Mesenchymal stem cell (in vitro differentiated cells and primary cell): Measurements from ENCODE around the gene KRTAP10-11.

Experiments
- DNase-seq: peaks from one replicate; pipeline ENCODE4 v3.0.0-alpha.2; 2013
- H2AFZ ChIP-seq: one replicate; pipeline ENCODE4 v1.6.1; 2013; ENCODE audit warnings: low read depth, mild to moderate bottlenecking, control low read depth, inconsistent platforms, low read length, moderate library complexity
- H2AK5ac ChIP-seq: 2 replicates; pipeline ENCODE4 v1.6.1; 2013; ENCODE audit warnings: low read length, moderate library complexity, mild to moderate bottlenecking, inconsistent platforms; ENCODE audit not compliant: severe bottlenecking
- H2BK120ac ChIP-seq: one replicate; pipeline ENCODE4 v1.6.1; 2013; ENCODE audit warnings: low read depth, mild to moderate bottlenecking, inconsistent platforms, low read length, moderate library complexity
- H2BK12ac ChIP-seq, 2 experiments: one replicate each; pipeline ENCODE4 v1.6.1; 2013; ENCODE audit warnings: inconsistent platforms in 2 of 2, low read length in 2 of 2, mild to moderate bottlenecking in 2 of 2, moderate library complexity in 2 of 2, control low read depth in 1 of 2
- H2BK15ac ChIP-seq: one replicate; pipeline ENCODE4 v1.6.1; 2013; ENCODE audit warnings: mild to moderate bottlenecking, low read depth, inconsistent platforms; ENCODE audit not compliant: poor library complexity, severe bottlenecking
- H2BK5ac ChIP-seq: 2 replicates; pipeline ENCODE4 v1.6.1; 2013; ENCODE audit warnings: low read depth, mild to moderate bottlenecking, low read length, control low read depth, inconsistent platforms; ENCODE audit not compliant: poor library complexity, severe bottlenecking
- H3K14ac ChIP-seq, 2 experiments: one replicate each; pipeline ENCODE4 v1.6.1; 2013; ENCODE audit warnings: inconsistent platforms in 2 of 2, low read length in 2 of 2, control low read depth in 1 of 2, mild to moderate bottlenecking in 1 of 2, moderate library complexity in 1 of 2
- H3K18ac ChIP-seq, 2 experiments: one replicate each; pipeline ENCODE4 v1.6.1; 2013; ENCODE audit warnings: inconsistent platforms in 2 of 2, low read length in 2 of 2, control low read depth in 1 of 2, low read depth in 1 of 2, mild to moderate bottlenecking in 1 of 2
- H3K23ac ChIP-seq, 2 experiments: one replicate each; pipeline ENCODE4 v1.6.1; 2013; ENCODE audit warnings: inconsistent platforms in 2 of 2, low read length in 2 of 2, mild to moderate bottlenecking in 2 of 2, moderate library complexity in 2 of 2, control low read depth in 1 of 2
- H3K27ac ChIP-seq: 2 replicates; pipeline ENCODE4 v1.5.1; 2013; ENCODE audit warnings: mild to moderate bottlenecking, moderate library complexity, low read length, control low read depth, inconsistent platforms; ENCODE audit not compliant: poor library complexity, severe bottlenecking
- H3K27me3 ChIP-seq, 2 experiments: 2 replicates each; pipeline versions ENCODE4 v1.6.1 to v1.7.0; 2013; ENCODE audit warnings: low read length in 2 of 2, mild to moderate bottlenecking in 2 of 2, moderate library complexity in 2 of 2, control low read depth in 1 of 2, inconsistent platforms in 1 of 2; ENCODE audit not compliant: control insufficient read depth in 1 of 2, insufficient read depth in 1 of 2
- H3K36me3 ChIP-seq, 2 experiments: 2 replicates each; pipeline versions ENCODE4 v1.6.1 to v1.7.0; 2013; ENCODE audit warnings: low read length in 2 of 2, control low read depth in 1 of 2, inconsistent platforms in 1 of 2, low read depth in 1 of 2, mild to moderate bottlenecking in 1 of 2; ENCODE audit not compliant: insufficient read depth in 2 of 2, control insufficient read depth in 1 of 2
- H3K4ac ChIP-seq, 2 experiments: one replicate each; pipeline ENCODE4 v1.6.1; 2013; ENCODE audit warnings: inconsistent platforms in 2 of 2, low read length in 2 of 2, mild to moderate bottlenecking in 2 of 2, moderate library complexity in 2 of 2, control low read depth in 1 of 2, low read depth in 1 of 2
- H3K4me1 ChIP-seq: 2 replicates; pipeline ENCODE4 v1.6.1; 2013; ENCODE audit warnings: low read depth, low read length, control low read depth; ENCODE audit not compliant: control insufficient read depth, insufficient read depth
- H3K4me2 ChIP-seq: 2 replicates; pipeline ENCODE4 v1.6.1; 2013; ENCODE audit warnings: low read length, mild to moderate bottlenecking, inconsistent platforms; ENCODE audit not compliant: poor library complexity, severe bottlenecking
- H3K4me3 ChIP-seq, 2 experiments: 2 replicates each; pipeline versions ENCODE4 v1.5.1 to v1.7.0; 2013; ENCODE audit warnings: low read length in 2 of 2, mild to moderate bottlenecking in 2 of 2, control low read depth in 1 of 2, low read depth in 1 of 2; ENCODE audit not compliant: insufficient read depth in 1 of 2
- H3K79me1 ChIP-seq: replicated peaks from 2 replicates; pipeline ENCODE4 v1.6.1; 2013; ENCODE audit warnings: mild to moderate bottlenecking, control low read depth, low read length, inconsistent platforms; ENCODE audit not compliant: poor library complexity, severe bottlenecking
- H3K9ac ChIP-seq: 2 replicates; pipeline ENCODE4 v1.7.0; 2013; ENCODE audit warnings: mild to moderate bottlenecking, low read length, moderate library complexity
- H3K9me3 ChIP-seq: 2 replicates; pipeline ENCODE4 v1.7.0; 2013; ENCODE audit warnings: mild to moderate bottlenecking, low read length; ENCODE audit not compliant: control insufficient read depth
- H4K8ac ChIP-seq: one replicate; pipeline ENCODE4 v1.6.1; 2013; ENCODE audit warnings: inconsistent platforms, mild to moderate bottlenecking, low read length, moderate library complexity
- H4K91ac ChIP-seq: one replicate; pipeline ENCODE4 v1.6.1; 2013; ENCODE audit warnings: mild to moderate bottlenecking, low read length, inconsistent platforms
- WGBS: methylation state at CpG from one replicate; pipeline ENCODE4 v1.1.7; 2013; ENCODE audit warnings: mixed read lengths; 5-methylcytosine and 5-hydroxymethylcytosine counted together

KRTAP10-11 gene

GRCh38 chr21:44648557-44649311, 2.5 kb downstream of the KRTAP10-11 start:
- Histone ChIP-seq H3K18ac (no peak overlapping the region), H3K79me1 (no peaks in the 10 kb centered on the region), H3K14ac (no peak overlapping the region), H3K4me1 (no peaks in the 10 kb centered on the region), H2BK15ac (no peak overlapping the region), H3K9me3 (peaks cover 15% of the 10 kb centered on the region), H2AFZ (no peak overlapping the region), H3K4ac (no peak overlapping the region), H4K8ac (no peak overlapping the region), H3K9ac (no peak overlapping the region), H2AK5ac (no peak overlapping the region), H2BK120ac (no peak overlapping the region), H3K23ac (no peak overlapping the region), H3K4me2 (no peak overlapping the region), H2BK5ac (no peak overlapping the region), H3K27ac (no peak overlapping the region), H3K36me3 (no peaks in the 10 kb centered on the region), H4K91ac (no peak overlapping the region), H3K27me3 (peaks cover 3 to 10% of the 10 kb centered on the region in 2 experiments), H2BK12ac (no peak overlapping the region), H3K4me3 (no peak overlapping the region)
- WGBS = 90% methylated on average over 33 of the region's 33 CpGs
- no peak for DNase-seq

DNA sequence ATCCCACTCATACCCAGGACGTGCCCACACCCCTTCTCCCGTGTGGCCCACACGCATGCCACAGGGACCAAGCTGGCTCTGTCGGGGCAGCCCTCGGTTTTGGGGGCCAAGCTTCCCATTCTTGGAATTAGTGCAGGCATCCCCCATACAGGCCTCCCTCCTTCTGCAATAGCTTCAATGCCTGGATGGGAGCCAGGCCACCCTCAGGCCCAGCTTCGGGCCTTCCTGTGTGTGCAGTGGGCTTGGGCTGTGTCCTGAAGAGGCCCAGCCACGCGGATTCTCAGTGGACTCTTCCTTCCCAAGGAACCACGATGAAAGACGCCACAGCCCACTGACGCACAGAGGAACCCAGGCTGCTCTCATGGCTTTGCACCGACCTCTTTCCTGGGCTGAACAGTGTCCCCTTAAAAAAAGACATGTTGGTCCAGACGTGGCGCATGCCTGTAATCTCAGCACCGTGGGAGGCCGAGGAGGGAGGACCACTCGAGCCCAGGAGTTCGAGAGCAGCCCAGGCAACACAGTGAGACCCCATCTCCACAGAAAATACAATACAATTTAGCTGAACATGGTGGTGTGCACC, 3.4 kb downstream of the KRTAP10-11 start:
- no peak overlapping the region for H3K4ac ChIP-seq
- no peaks in the 10 kb centered on the region for H3K79me1 ChIP-seq
- no peak overlapping the region for H2BK5ac ChIP-seq
- no peak overlapping the region for H2BK15ac ChIP-seq
- H3K4me1 ChIP-seq = peaks cover 2% of the 10 kb centered on the region
- H2AK5ac ChIP-seq = no peak overlapping the region
- no peak overlapping the region for H3K18ac ChIP-seq
- H3K4me2 ChIP-seq = no peak overlapping the region
- no peak overlapping the region for H3K9ac ChIP-seq
- no peak overlapping the region for H3K27ac ChIP-seq
- H3K23ac ChIP-seq = no peak overlapping the region
- DNase-seq = no peak
- H3K9me3 ChIP-seq = peaks cover 6% of the 10 kb centered on the region
- no peak overlapping the region for H2AFZ ChIP-seq
- H3K4me3 ChIP-seq = no peak overlapping the region
- 86% methylated on average over 18 of the region's 18 CpGs for WGBS
- H3K36me3 ChIP-seq = no peaks in the 10 kb centered on the region
- H2BK120ac ChIP-seq = no peak overlapping the region
- no peak overlapping the region for H4K8ac ChIP-seq
- no peak overlapping the region for H4K91ac ChIP-seq
- no peak overlapping the region for H2BK12ac ChIP-seq
- no peak overlapping the region for H3K14ac ChIP-seq
- peaks cover 3 to 10% of the 10 kb centered on the region in 2 experiments for H3K27me3 ChIP-seq

- Histone ChIP-seq H3K4me1 (peaks cover 2% of the 10 kb centered on the region), H2BK120ac (no peak overlapping the region), H3K4me2 (no peak overlapping the region), H4K8ac (no peak overlapping the region), H2BK12ac (no peak overlapping the region), H3K14ac (no peak overlapping the region), H2AFZ (no peak overlapping the region), H3K27me3 (peaks cover 3 to 10% of the 10 kb centered on the region in 2 experiments), H3K23ac (no peak overlapping the region), H4K91ac (no peak overlapping the region), H3K9me3 (no peaks in the 10 kb centered on the region), H3K4ac (no peak overlapping the region), H3K27ac (no peak overlapping the region), H3K9ac (no peak overlapping the region), H2AK5ac (no peak overlapping the region), H2BK5ac (no peak overlapping the region), H3K79me1 (no peaks in the 10 kb centered on the region), H2BK15ac (no peak overlapping the region), H3K36me3 (no peaks in the 10 kb centered on the region), H3K4me3 (no peak overlapping the region), H3K18ac (no peak overlapping the region)
- DNase-seq = no peak
- 87% methylated on average over 20 of the region's 20 CpGs for WGBS
Observed at GRCh38 chr21:44650265-44650972, 4.2 kb downstream of the KRTAP10-11 start.

DNA sequence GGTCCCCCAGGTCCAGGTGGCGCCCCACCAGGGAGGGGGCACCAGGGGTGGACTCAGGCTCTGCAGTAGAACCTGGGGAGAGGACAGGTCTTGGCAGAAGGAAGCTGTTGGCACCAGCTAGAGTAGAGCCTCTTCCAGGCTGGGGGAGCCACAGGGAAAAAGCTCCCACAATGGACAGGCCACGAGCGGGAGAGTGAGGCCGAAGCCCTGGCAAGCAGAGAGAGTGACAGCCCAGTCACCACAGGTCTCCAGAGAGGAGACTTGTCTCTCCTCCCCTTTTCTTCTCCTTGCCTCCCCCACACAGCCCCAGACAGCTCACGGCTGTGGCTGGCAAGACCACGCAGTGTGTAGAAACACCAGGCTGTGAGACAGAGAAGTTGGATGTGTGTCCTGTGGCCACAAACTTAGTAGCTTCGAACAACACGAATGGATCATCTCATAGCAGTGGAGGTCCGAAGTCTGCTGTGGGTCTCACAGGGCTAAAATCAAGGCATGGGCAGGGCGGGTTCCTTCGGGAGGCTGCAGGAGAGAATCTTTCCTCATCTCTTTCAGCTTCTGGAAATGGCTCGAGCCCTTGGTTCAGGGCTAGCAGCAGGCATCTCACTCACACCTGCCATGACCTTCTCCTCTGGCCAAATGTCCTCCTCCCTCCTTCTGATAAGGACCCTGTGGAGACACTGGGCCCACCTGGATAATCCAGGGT, 4.9 kb downstream of the KRTAP10-11 start:
- DNase-seq = no peak
- H2BK12ac ChIP-seq = no peak overlapping the region
- H4K8ac ChIP-seq = no peak overlapping the region
- no peak overlapping the region for H2BK120ac ChIP-seq
- H3K14ac ChIP-seq = no peak overlapping the region
- no peak overlapping the region for H2BK5ac ChIP-seq
- H3K4me1 ChIP-seq = peaks cover 2% of the 10 kb centered on the region
- no peak overlapping the region for H2AFZ ChIP-seq
- WGBS = 77% methylated on average over 9 of the region's 12 CpGs
- H3K23ac ChIP-seq = no peak overlapping the region
- H3K27me3 ChIP-seq = peaks cover 3 to 10% of the 10 kb centered on the region in 2 experiments
- no peak overlapping the region for H3K9ac ChIP-seq
- H2AK5ac ChIP-seq = no peak overlapping the region
- H2BK15ac ChIP-seq = no peak overlapping the region
- H3K9me3 ChIP-seq = peaks cover 3% of the 10 kb centered on the region
- H3K4ac ChIP-seq = no peak overlapping the region
- H3K4me2 ChIP-seq = no peak overlapping the region
- no peak overlapping the region for H3K18ac ChIP-seq
- H3K4me3 ChIP-seq = no peak overlapping the region
- no peak overlapping the region for H4K91ac ChIP-seq
- H3K27ac ChIP-seq = no peak overlapping the region
- H3K79me1 ChIP-seq = no peaks in the 10 kb centered on the region
- no peaks in the 10 kb centered on the region for H3K36me3 ChIP-seq
